NB4 (cell line): ENCODE results near the gene CTBP2.

Experiments used
- MYC ChIP-seq: IDR thresholded peaks from 2 replicates; pipeline ENCODE4 v1.6.1; 2011; ENCODE audit warnings: low read depth, low read length
- POLR2A ChIP-seq: IDR thresholded peaks from 2 replicates; pipeline ENCODE4 v1.6.1; 2011; ENCODE audit warnings: mild to moderate bottlenecking; ENCODE audit not compliant: insufficient read length; ENCODE audit errors: extremely low read depth
- TF ChIP-seq, protein P1 (sequence below): IDR thresholded peaks from one replicate; pipeline ENCODE4 v1.5.1; 2012; ENCODE audit warnings: low read depth, low read length
- TF ChIP-seq, protein P2 (sequence below): IDR thresholded peaks from 2 replicates; pipeline ENCODE4 v1.6.1; 2011; ENCODE audit warnings: low read depth, low read length

DNA sequence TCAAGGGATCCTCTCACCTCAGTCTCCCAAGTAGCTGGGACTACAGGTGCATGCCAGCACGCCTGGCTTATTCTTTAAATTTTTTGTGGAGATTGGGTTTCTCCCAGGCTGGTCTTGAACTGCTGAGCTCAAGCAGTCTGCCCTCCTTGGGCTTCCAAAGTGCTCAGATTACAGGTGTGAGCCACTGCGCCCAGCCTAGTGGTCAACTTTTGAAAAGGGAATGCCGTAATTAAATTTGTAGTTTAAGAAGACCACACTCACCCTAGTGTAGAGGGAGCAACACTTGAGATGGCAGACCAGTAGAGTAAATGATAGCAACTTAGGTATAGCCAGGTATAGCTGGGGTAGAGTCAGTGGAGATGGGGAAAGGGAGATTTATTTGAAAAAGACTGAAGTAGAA lies 200.8 kb downstream of the CTBP2 start:
- TF ChIP-seq, protein P1, sequence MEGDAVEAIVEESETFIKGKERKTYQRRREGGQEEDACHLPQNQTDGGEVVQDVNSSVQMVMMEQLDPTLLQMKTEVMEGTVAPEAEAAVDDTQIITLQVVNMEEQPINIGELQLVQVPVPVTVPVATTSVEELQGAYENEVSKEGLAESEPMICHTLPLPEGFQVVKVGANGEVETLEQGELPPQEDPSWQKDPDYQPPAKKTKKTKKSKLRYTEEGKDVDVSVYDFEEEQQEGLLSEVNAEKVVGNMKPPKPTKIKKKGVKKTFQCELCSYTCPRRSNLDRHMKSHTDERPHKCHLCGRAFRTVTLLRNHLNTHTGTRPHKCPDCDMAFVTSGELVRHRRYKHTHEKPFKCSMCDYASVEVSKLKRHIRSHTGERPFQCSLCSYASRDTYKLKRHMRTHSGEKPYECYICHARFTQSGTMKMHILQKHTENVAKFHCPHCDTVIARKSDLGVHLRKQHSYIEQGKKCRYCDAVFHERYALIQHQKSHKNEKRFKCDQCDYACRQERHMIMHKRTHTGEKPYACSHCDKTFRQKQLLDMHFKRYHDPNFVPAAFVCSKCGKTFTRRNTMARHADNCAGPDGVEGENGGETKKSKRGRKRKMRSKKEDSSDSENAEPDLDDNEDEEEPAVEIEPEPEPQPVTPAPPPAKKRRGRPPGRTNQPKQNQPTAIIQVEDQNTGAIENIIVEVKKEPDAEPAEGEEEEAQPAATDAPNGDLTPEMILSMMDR: no peak
- TF ChIP-seq POLR2A (no peak), MYC (no peak)
- TF ChIP-seq, protein P2, sequence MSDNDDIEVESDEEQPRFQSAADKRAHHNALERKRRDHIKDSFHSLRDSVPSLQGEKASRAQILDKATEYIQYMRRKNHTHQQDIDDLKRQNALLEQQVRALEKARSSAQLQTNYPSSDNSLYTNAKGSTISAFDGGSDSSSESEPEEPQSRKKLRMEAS: no peak
